Rectal smooth muscle tissue (tissue), 1 donor: ENCODE data around the gene TMEM115.
A peak's percentile ranks its signal among the peaks of the same experiment; 100 is the strongest.

Experiments
- H3K27ac ChIP-seq: one replicate; pipeline ENCODE4 v1.7.0; 2013; ENCODE audit warnings: low read depth, low read length, inconsistent platforms
- H3K27me3 ChIP-seq: one replicate; pipeline ENCODE4 v1.7.0; 2013; ENCODE audit warnings: low read length; ENCODE audit not compliant: control insufficient read depth, insufficient read depth
- H3K36me3 ChIP-seq: one replicate; pipeline ENCODE4 v1.7.0; 2013; ENCODE audit warnings: low read length; ENCODE audit not compliant: control insufficient read depth, insufficient read depth
- H3K4me1 ChIP-seq: one replicate; pipeline ENCODE4 v1.7.0; 2013; ENCODE audit warnings: low read length; ENCODE audit not compliant: control insufficient read depth, insufficient read depth
- H3K4me3 ChIP-seq: one replicate; pipeline ENCODE4 v1.7.0; 2013; ENCODE audit warnings: low read length
- H3K9ac ChIP-seq: one replicate; pipeline ENCODE4 v1.7.0; 2013; ENCODE audit warnings: low read length

The TMEM115 gene

GRCh38 chr3:50355829-50356552 is 3.3 kb downstream of the TMEM115 start:
- peak overlapping the region; percentile 11 for H3K4me3 ChIP-seq
- no peak overlapping the region for H3K27ac ChIP-seq
- no peaks in the 10 kb centered on the region for H3K27me3 ChIP-seq
- H3K4me1 ChIP-seq: peaks cover 37% of the 10 kb centered on the region
- H3K36me3 ChIP-seq: peaks cover 18% of the 10 kb centered on the region
- peak overlapping the region; percentile 7 for H3K9ac ChIP-seq

GRCh38 chr3:50354850-50355249 is 4.5 kb downstream of the TMEM115 start:
- H3K27me3 ChIP-seq: no peaks in the 10 kb centered on the region
- H3K4me3 ChIP-seq: no peak overlapping the region
- no peak overlapping the region for H3K27ac ChIP-seq
- peaks cover 18% of the 10 kb centered on the region for H3K36me3 ChIP-seq
- peaks cover 42% of the 10 kb centered on the region for H3K4me1 ChIP-seq
- H3K9ac ChIP-seq: no peak overlapping the region

- Histone ChIP-seq H3K36me3 (peaks cover 18% of the 10 kb centered on the region), H3K4me1 (peaks cover 42% of the 10 kb centered on the region), H3K9ac (no peak overlapping the region), H3K27ac (no peak overlapping the region), H3K4me3 (no peak overlapping the region), H3K27me3 (no peaks in the 10 kb centered on the region)
Observed at GRCh38 chr3:50354186-50354764, 5.0 kb downstream of the TMEM115 start.

DNA sequence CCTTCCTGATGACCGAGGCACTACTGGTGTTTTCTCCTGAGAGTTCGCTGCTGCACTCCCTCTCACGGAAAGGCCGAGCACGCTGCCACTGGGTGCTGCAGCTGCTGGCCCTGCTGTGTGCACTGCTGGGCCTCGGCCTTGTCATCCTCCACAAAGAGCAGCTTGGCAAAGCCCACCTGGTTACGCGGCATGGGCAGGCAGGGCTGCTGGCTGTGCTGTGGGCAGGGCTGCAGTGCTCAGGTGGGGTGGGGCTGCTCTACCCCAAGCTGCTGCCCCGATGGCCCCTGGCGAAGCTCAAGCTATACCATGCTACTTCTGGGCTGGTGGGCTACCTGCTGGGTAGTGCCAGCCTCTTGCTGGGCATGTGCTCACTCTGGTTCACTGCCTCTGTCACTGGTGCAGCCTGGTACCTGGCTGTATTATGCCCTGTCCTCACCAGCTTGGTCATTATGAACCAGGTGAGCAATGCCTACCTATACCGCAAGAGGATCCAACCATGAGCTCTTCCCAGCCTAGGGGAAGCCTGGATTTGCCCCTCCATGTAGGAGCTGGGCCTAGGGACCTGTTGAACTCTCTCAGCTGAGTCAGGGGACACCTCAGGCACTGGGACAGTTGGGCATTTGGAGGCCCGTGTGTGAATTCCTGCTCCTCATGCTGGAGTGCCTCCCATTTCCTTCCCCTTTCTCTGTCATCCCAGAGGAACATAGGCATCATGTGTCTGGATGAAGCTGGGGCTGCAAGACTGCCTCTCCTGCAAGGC is 5.9 kb downstream of the TMEM115 start:
- no peaks in the 10 kb centered on the region for H3K27me3 ChIP-seq
- peaks cover 40% of the 10 kb centered on the region for H3K4me1 ChIP-seq
- no peak overlapping the region for H3K27ac ChIP-seq
- peaks cover 23% of the 10 kb centered on the region for H3K36me3 ChIP-seq
- no peak overlapping the region for H3K9ac ChIP-seq
- H3K4me3 ChIP-seq: no peak overlapping the region

GRCh38 chr3:50352781-50353180 is 6.5 kb downstream of the TMEM115 start:
- Histone ChIP-seq H3K27ac (no peak overlapping the region), H3K36me3 (peaks cover 29% of the 10 kb centered on the region), H3K9ac (no peak overlapping the region), H3K4me1 (peaks cover 34% of the 10 kb centered on the region), H3K4me3 (no peak overlapping the region), H3K27me3 (no peaks in the 10 kb centered on the region)

DNA sequence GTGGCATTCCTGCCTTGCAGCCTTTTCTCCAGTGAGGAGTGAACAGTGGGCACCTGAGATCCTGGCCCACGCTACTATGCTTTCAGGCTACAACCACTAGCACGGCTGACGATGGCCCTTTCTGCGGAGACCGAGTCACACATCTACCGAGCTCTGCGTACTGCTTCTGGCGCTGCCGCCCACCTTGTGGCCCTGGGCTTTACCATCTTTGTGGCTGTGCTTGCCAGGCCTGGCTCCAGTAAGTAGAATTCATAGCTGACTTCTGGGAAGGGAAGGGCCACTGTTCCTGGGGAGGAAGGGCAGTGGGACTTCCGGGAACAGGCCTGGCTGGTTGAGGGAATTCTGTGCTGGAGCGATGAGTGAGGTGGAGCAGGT is 8.0 kb downstream of the TMEM115 start:
- H3K27ac ChIP-seq: no peak overlapping the region
- peaks cover 20% of the 10 kb centered on the region for H3K4me1 ChIP-seq
- H3K4me3 ChIP-seq: peak overlapping the region; percentile 90
- peak overlapping the region; percentile 1 for H3K9ac ChIP-seq
- H3K36me3 ChIP-seq: peaks cover 29% of the 10 kb centered on the region
- no peaks in the 10 kb centered on the region for H3K27me3 ChIP-seq

- Histone ChIP-seq H3K4me3 (peak within 1 kb of the TSS; percentile 90), H3K9ac (peak within 1 kb of the TSS; percentile 81), H3K27me3 (no peaks in the 10 kb centered on the region), H3K36me3 (peaks cover 29% of the 10 kb centered on the region), H3K27ac (peak within 1 kb of the TSS; percentile 93), H3K4me1 (peaks cover 15% of the 10 kb centered on the region)
Observed at GRCh38 chr3:50350527-50351322, 8.6 kb downstream of the TMEM115 start, which contains the start of the genes CYB561D2 and NPRL2. Gene CYB561D2, plus strand, starts transcription at chr3:50350862. Its CDS starts 572 bp downstream, at chr3:50351434. Gene NPRL2, minus strand, starts transcription at chr3:50350775. Its CDS starts 123 bp downstream, at chr3:50350652.

DNA sequence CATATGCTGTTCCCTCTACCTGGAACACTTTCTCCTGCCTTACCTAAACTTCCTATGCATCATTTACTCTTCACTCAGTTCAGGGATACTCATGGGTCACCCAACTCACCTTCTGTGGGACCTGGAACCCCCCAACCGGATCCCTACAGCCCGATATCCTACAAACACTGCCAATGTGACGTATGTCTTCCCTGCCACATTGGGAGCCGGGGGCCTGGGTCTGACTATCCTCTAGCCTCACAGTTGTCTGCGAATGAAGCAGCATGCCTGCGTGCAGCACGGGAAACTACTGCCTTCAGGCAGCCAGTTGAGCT is 9.2 kb downstream of the TMEM115 start:
- H3K27ac ChIP-seq: peak overlapping the region; percentile 93
- H3K27me3 ChIP-seq: no peaks in the 10 kb centered on the region
- peaks cover 15% of the 10 kb centered on the region for H3K4me1 ChIP-seq
- peak overlapping the region; percentile 90 for H3K4me3 ChIP-seq
- peak overlapping the region; percentile 12 for H3K9ac ChIP-seq
- peaks cover 24% of the 10 kb centered on the region for H3K36me3 ChIP-seq

DNA sequence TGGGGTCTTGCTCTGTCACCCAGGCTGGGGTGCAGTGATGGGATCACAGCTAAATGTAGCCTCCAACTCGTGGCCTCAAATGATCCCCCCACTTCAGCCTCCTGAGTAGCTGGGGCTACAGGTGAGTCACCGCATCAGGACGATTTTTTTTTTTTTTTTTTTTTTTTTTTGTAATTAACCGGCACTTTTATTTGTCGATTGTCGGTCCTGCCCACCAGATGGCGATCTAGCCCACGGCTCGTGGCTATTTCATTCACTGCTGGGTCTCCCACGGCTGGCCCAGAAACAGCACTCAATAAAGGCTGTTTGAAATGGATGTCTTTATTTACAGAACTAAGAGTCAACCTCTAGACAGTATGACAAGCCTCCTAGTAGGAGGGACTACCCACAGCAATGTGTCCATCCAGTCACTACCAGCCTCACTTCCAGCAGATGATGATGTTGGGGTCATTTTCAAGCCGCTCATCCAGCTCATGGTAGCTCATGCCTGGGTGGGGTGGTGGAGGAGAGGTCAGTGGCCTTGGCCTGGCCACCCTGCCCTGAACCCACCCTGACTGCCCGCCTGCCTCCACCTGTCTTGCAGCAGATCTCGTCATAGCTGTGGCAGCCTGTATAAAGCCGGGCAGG is 12.0 kb downstream of the TMEM115 start:
- Histone ChIP-seq H3K27ac (no peak overlapping the region), H3K9ac (no peak overlapping the region), H3K4me1 (peaks cover 15% of the 10 kb centered on the region), H3K36me3 (peaks cover 11% of the 10 kb centered on the region), H3K27me3 (no peaks in the 10 kb centered on the region), H3K4me3 (no peak overlapping the region)

DNA sequence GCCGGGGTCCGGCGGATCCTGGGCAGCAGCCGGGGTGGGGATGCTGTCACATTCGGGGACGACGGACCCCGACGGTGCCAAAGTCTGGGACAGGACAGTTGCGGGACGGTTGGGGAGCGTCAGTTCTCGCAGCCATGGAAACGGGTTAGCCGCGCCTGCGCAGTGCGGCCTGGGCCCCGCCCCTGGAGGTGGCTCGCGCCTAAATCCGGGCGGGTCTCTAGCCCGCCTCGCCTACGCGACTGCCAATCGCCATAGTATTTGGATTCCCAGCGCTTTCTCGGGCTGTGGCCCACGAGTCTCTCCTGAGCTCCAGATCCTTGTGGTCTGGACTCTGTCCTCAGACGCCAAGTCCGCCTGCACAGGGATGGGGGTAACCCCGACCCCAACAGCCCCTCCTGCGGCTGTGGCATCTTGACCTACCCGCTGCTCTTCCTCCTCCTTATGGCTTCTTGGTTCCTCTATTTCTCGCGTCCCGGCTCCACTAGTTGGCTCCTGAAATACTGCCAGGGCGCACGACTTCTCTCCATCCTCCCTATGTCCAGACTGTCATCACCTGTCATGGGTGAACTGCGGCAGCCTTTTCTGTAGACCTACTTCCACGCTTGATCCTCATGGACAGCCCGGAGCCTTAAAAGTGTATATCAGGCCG is 13.6 kb downstream of the TMEM115 start, which contains the start of gene ZMYND10:
Gene ZMYND10, minus strand, starts transcription at position 147 of the 649 bp plus-strand sequence. CDS start 153 bp downstream, outside the sequence.
- no peak within 1 kb of the TSS for H3K9ac ChIP-seq
- H3K27me3 ChIP-seq: no peaks in the 10 kb centered on the region
- H3K27ac ChIP-seq: no peak within 1 kb of the TSS
- H3K4me1 ChIP-seq: peaks cover 8% of the 10 kb centered on the region
- peaks cover 11% of the 10 kb centered on the region for H3K36me3 ChIP-seq
- peak within 1 kb of the TSS; percentile 62 for H3K4me3 ChIP-seq

DNA sequence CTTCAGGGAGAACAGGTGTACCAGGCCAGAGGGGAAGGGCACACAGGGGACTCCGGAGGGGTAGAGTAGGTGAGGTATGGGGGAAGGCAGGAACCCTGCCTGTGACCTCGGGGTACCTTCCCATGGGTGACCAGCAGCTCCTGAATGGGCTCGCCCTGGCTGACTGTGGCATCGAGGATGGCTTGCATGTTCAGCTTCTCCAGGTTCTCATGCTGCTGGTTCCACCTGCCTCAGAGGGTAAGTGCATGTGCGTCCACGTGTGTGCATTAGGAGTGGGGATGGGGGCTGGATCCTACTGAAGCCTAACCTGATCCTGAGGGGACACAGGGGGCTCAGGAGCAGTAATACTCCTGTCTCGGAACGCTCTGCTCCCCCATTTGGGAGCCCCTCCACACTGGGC is 14.3 kb downstream of the TMEM115 start:
- Histone ChIP-seq H3K4me3 (peak overlapping the region; percentile 62), H3K9ac (no peak overlapping the region), H3K4me1 (peaks cover 9% of the 10 kb centered on the region)

More for the DNA sequence above, 14.3 kb downstream of the TMEM115 start:
- Histone ChIP-seq H3K27ac (no peak overlapping the region), H3K27me3 (no peaks in the 10 kb centered on the region), H3K36me3 (peaks cover 11% of the 10 kb centered on the region)
